Ovary (tissue), 3 donors: ENCODE results near the gene ISCA1.

Experiments used
- CTCF ChIP-seq, 3 donors: fragments of 450-650 bp in 2 of 3; fragments of 200-600 bp in 1 of 3; IDR thresholded peaks; one replicate each; pipeline versions ENCODE4 v1.5.1 to v1.8.0; 2016 to 2022; ENCODE audit warnings: antibody characterized with exemption in 3 of 3, mild to moderate bottlenecking in 1 of 3
- POLR2A ChIP-seq: fragments of 450-650 bp; IDR thresholded peaks from one replicate; pipeline ENCODE4 v1.6.1; 2017; ENCODE audit warnings: antibody characterized with exemption, mild to moderate bottlenecking, moderate library complexity
- donor health status: DM: no; HTN: no; CAD: no.

GRCh38 chr9:86230858-86231257 is 51.5 kb downstream of the ISCA1 start:
- TF ChIP-seq CTCF (IDR thresholded peaks at IDR 0.05) (no peak), POLR2A (no peak)
